Measurements from ENCODE around the gene BARHL1.

BARHL1 gene

DNA sequence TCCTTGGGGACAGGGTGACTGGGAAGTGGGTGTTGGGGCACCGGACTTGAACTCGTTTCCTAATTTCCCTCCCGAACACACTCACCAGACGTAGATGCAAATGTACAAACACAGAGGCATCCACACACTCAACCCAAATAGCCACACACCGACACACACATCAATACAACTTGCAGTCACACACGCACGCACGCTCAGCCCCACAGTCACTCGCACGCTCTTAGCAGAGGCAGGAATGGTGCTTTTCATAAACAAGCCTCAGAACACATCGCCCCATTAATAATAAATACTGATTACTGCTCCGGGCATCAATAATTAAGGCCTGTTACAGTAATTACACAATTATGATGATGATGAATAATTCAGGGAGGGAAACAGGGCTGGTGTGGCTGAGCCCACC is 5.7 kb downstream of the BARHL1 start:
- no peak for DNase-seq

- DNase-seq = no peak
Observed at GRCh38 chr9:132588501-132589147, 6.2 kb downstream of the BARHL1 start.

- no peak for DNase-seq
Observed at GRCh38 chr9:132589148-132590036, 7.0 kb downstream of the BARHL1 start.

GRCh38 chr9:132590037-132590317 is 7.6 kb downstream of the BARHL1 start:
- DNase-seq = no peak

DNA sequence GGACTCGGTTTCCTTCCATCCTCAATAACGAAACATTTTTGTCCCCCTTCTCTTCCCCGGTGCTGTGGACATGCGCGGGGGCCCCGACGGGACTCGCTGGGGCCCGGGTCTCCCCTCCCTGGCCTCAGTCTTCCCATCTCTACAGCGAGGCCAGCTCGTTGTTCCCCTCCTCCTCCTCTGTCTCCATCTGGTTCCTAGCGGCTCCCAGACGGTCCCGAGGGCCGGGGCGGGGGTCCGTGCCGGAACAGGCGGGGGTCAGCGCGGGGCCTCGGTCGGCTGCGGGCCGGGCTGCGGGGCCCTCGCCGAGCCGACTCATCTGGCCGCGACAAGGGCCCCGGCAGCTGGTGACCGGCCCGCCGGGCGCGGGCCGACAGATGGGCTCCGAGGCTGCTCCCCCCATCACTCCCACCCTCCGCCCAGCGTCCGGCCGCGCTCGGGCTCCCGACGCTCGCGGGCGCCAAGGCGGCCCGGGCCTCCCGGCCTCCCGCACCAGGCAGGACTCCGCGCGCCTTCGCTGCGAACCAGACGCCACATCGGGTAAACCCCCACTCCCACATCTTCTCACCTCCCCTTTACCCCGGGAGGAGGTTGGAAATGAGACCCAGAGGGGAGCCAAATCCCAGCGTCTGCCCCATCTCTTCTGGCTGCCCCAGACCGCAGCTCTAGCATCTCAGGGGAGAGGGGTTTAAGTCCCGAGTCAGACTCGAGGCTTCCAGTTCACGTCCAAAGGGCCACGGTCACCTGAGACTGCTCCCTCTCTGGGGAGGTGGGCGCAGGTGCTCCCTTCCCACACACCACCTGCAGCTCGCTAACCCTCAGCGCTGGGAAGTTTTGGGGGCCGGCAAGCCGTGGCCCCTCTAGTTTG is 8.1 kb downstream of the BARHL1 start:
- no peak for DNase-seq

GRCh38 chr9:132591244-132591643 is 8.8 kb downstream of the BARHL1 start:
- DNase-seq = no peak

DNA sequence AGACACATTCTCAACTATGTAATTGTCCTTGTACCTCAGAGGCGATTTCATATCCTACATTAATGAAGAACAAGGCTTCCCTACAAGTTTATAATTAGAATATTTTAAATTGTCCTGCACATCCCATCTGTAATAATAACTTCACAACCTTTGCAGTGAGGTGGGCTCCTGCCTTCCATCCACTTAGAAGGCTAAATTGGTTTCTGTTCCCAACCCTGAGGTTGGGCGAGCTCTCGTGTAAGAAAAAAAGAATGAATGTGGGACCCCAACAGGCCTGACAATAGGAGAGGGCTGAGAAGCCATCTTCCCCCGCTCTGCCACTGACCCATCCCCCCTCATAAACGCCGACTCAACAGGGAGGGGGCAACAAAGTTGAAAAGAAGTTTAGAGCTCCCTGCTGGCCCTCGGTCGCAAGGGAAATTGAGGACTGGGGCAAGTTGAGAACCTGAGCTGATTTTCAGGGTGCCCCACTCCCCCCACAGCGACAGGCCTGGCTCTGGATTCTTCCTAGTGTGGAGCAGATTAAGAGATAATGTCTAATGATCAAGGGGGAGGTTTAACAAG is 9.4 kb downstream of the BARHL1 start:
- no peak for DNase-seq

- DNase-seq = no peak
Observed at GRCh38 chr9:132592451-132592850, 10.0 kb downstream of the BARHL1 start.

- DNase-seq = no peak
Observed at GRCh38 chr9:132594412-132594811, 12.0 kb downstream of the BARHL1 start.

DNA sequence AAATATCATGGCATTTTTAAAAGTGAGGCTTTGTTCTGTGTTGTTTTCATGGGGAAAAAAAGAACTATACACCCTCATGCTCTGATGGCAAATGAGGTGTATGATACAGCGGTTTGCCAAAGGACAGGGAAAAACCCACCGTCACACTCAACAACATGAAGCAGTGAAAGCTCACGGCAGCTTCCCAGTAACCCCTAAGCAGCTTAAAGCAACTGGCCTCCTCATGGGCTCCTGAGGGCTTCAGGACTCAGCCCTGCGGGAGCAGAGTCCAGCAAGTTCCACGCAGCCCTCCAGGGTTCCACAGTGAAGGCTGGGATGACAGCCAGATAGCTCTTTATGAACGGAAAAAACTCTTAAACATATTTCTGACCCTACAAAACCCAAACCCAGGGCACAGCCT is 12.9 kb downstream of the BARHL1 start:
- no peak for DNase-seq

DNA sequence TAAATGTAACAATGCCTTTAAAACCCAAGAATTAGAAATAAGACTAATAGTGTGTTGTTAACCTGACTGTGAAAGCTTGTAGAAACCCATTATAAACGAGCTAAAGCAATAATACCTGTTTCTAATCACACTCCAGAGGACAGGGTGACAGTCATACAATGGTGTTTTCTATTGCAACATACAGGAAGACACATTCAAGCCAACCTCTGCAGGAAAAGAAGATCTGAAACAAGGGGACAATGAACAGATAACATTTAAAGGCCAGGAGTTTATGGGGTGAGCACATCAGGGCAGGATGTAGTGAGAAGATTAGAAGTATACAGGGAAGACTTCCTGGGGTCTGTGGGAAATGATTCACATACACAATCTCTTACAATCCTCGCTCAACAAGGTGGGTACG is 13.8 kb downstream of the BARHL1 start:
- DNase-seq = no peak

- no peak for DNase-seq
Observed at GRCh38 chr9:132597073-132597775, 14.8 kb downstream of the BARHL1 start.

DNA sequence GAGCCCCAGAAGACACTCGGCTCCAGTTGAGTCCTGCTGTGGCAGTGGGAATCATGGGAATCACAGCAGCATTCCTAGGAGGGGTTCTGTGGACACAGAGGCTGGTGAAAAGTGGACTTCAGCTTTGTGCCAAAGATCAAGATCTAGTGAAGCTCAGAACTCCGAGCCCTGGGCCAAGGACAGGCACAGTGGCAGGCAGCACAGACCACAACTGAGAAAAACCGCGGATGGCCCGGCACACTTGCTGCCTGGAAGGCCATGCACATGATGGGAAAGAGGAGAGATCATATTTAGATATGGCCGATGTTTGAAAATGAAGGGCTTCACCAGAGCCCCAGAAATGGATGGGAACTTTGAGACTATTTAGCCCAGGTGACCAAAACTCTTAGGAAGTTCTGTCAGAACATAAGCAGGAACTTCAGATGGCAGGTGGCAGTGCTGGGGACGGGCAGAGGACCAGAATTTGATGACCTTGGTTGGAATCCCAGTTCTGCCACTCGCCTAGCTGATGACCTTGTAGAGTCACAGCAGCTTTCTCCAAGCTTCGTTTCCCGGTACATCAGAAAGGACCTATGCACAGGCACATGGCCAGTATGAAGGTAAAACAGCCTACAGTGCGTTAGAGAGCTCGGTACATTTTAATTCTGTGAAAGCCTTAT is 18.0 kb downstream of the BARHL1 start:
- DNase-seq = no peak

DNA sequence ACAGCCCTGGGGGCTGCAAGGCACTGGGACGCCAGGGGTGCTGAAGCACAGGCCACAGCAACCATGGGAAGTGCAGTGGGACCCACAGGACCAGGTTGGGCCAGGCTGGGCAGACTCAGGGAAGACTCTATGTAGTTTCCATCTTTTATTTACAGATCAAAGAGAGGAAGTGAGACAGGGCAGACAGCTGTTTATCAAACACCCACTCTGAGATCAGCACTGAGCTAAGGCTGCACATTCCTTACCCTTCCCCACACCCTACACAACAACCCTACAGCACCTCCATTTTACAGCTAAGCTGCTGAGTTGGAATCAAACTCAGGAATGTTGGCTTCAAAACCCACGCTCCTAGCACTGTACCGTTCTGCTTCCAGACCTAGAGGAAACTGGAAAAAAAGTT is 19.8 kb downstream of the BARHL1 start:
- DNase-seq = no peak

DNA sequence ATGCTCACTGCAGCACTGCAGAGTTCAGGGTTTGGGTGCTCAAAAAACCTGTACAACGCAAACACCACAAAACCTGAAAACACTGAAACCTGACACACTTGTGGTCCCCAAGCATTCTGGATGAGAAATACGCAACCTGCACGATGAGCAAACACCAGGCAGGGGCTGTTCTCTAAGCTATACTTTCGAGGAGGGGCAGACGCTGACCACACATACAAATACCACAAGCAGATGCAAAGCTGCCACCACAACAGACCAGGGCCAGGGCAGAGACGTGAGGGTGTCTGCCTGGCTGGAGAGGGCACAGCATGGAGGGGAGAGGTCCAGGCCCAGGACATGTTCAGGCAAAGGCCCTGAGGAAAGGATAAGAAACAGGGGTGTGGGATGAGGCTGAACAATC is 23.0 kb downstream of the BARHL1 start:
- no peak for DNase-seq

- no peak for DNase-seq
Observed at GRCh38 chr9:132606066-132606465, 23.7 kb downstream of the BARHL1 start.

DNA sequence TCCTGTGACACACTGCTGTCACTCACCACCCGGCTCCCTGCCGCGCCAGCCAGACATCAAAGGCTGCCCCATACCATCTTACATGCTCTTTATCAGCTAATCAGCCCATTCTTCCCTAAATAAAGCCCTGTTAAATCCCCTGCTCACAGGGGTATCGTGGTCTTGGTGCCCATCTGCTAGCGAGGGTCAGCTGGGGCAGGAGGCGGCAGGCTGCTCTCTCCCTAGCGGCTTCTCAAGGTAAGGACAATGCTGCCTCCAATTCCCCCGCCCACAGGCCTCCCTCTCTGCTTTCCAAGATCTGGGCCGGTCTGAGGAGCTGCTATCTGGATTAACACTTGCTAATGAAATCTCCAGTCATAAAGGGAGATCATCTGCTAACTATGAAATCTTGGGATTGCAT is 26.8 kb downstream of the BARHL1 start:
- DNase-seq = no peak

GRCh38 chr9:132609829-132610228 is 27.4 kb downstream of the BARHL1 start:
- no peak for DNase-seq

- no peak for DNase-seq
Observed at GRCh38 chr9:132610661-132611060, 28.3 kb downstream of the BARHL1 start.

- no peak for DNase-seq
Observed at GRCh38 chr9:132614324-132614723, 31.9 kb downstream of the BARHL1 start.

GRCh38 chr9:132615774-132616173 is 33.4 kb downstream of the BARHL1 start:
- DNase-seq = no peak

- DNase-seq = no peak
Observed at GRCh38 chr9:132616725-132617124, 34.3 kb downstream of the BARHL1 start.
